ENCODE results near the gene SCARF2. TPM values are rescaled to one million over a fixed set of nuclear protein-coding genes. Genes with fewer than 3 reads are reported as not detected.
A peak's percentile ranks its signal among the peaks of the same experiment; 100 is the strongest.

SCARF2 gene
- total RNA-seq, 6 donors from 2014 or later, result 10.1 to 36.7 (median 16.1) TPM

DNA sequence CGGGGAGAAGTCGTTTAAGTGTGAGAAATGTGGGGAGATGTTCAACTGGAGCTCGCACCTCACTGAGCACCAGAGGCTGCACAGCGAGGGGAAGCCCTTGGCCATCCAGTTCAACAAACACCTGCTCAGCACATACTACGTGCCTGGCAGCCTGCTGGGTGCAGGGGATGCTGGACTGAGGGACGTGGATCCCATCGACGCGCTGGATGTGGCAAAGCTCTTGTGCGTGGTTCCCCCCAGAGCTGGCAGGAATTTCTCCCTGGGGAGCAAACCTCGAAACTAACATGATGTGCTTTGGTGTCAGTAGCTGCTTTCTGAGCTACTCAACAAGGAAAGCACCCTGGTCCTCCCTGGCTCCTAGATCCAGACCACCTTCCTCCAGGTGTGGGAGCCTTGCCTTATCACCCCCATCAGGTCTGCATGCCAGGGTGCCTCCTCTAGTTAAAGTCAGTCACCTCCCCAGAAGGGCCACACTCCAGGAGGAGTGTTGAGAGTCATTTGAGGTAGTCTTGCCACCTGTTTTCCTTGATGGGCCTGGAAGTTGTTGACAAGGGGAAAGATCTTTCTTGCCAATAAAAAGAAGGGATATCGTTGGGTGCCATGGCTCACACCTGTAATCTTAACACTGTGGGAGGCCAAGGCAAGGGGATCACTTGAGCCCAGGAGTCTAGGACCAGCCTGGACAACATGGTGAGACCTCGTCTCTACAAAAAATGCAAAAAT lies 30.8 kb downstream of the SCARF2 start:
- no peaks in the 10 kb centered on the region for H3K9me3 ChIP-seq
- 94 to 95% methylated on average over 8 to 13 of the region's 13 CpGs for WGBS, 2 donors
- no peaks in the 10 kb centered on the region for H3K27me3 ChIP-seq
- H3K27ac ChIP-seq, result no peak overlapping the region
- no peaks in the 10 kb centered on the region for H3K4me1 ChIP-seq
- no peak overlapping the region for H3K4me3 ChIP-seq
- ATAC-seq (ENCODE audit: low FRiP score in 2 of 2) (no peak), DNase-seq (peak in 1 of 2 donors; percentile 14)
- H3K36me3 ChIP-seq, result peaks cover 5 to 37% (median 24%) of the 10 kb centered on the region in 4 donors
- TF ChIP-seq CTCF (IDR thresholded peaks at IDR 0.05), result no peak
- no peak for TF ChIP-seq POLR2AphosphoS5 (IDR thresholded peaks at IDR 0.05)
- no peak for TF ChIP-seq EP300 (IDR thresholded peaks at IDR 0.05)
- TF ChIP-seq POLR2A (IDR thresholded peaks at IDR 0.05), result no peak

DNA sequence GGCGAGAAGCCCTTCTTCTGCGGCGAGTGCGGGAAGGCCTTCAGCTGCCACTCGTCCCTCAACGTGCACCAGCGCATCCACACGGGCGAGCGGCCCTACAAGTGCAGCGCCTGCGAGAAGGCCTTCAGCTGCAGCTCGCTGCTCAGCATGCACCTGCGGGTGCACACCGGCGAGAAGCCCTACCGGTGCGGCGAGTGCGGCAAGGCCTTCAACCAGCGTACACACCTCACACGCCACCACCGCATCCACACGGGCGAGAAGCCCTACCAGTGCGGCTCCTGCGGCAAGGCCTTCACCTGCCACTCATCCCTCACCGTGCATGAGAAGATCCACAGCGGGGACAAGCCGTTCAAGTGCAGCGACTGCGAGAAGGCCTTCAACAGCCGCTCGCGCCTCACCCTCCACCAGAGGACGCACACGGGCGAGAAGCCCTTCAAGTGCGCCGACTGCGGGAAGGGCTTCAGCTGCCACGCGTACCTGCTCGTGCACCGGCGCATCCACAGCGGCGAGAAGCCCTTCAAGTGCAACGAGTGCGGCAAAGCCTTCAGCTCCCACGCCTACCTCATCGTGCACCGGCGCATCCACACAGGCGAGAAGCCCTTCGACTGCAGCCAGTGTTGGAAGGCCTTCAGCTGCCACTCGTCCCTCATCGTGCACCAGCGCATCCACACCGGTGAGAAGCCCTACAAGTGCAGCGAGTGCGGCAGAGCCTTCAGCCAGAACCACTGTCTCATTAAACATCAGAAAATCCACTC lies 31.5 kb downstream of the SCARF2 start:
- no peak overlapping the region for H3K27ac ChIP-seq
- H3K27me3 ChIP-seq, result no peaks in the 10 kb centered on the region
- DNase-seq (peak in 1 of 2 donors; percentile 81), ATAC-seq (ENCODE audit: low FRiP score in 2 of 2) (no peak)
- no peaks in the 10 kb centered on the region for H3K4me1 ChIP-seq
- H3K9me3 ChIP-seq, result no peaks in the 10 kb centered on the region
- TF ChIP-seq CTCF (IDR thresholded peaks at IDR 0.05) (no peak), EP300 (IDR thresholded peaks at IDR 0.05) (no peak), POLR2A (IDR thresholded peaks at IDR 0.05) (no peak), POLR2AphosphoS5 (IDR thresholded peaks at IDR 0.05) (no peak)
- 96 to 97% methylated on average over 40 to 62 of the region's 62 CpGs for WGBS, 2 donors
- no peak overlapping the region for H3K4me3 ChIP-seq
- H3K36me3 ChIP-seq, result peaks cover 5 to 39% (median 25%) of the 10 kb centered on the region in 4 donors

- no peak for TF ChIP-seq POLR2A (IDR thresholded peaks at IDR 0.05)
- no peak for TF ChIP-seq CTCF (IDR thresholded peaks at IDR 0.05)
- no peak for TF ChIP-seq EP300 (IDR thresholded peaks at IDR 0.05)
- TF ChIP-seq POLR2AphosphoS5 (IDR thresholded peaks at IDR 0.05), result no peak
- 96 to 97% methylated on average over 25 to 39 of the region's 45 CpGs for WGBS, 2 donors
- Histone ChIP-seq H3K4me1 (peaks cover 0 to 2% (median 0%) of the 10 kb centered on the region in 4 donors), H3K9me3 (no peaks in the 10 kb centered on the region), H3K27ac (no peak overlapping the region), H3K27me3 (no peaks in the 10 kb centered on the region), H3K36me3 (peaks cover 5 to 45% (median 25%) of the 10 kb centered on the region in 4 donors), H3K4me3 (no peak overlapping the region)
- ATAC-seq (ENCODE audit: low FRiP score in 2 of 2), result no peak
- DNase-seq, result peak in 1 of 2 donors; percentile 81
Observed at GRCh38 chr22:20405291-20405930, 32.2 kb downstream of the SCARF2 start.

DNA sequence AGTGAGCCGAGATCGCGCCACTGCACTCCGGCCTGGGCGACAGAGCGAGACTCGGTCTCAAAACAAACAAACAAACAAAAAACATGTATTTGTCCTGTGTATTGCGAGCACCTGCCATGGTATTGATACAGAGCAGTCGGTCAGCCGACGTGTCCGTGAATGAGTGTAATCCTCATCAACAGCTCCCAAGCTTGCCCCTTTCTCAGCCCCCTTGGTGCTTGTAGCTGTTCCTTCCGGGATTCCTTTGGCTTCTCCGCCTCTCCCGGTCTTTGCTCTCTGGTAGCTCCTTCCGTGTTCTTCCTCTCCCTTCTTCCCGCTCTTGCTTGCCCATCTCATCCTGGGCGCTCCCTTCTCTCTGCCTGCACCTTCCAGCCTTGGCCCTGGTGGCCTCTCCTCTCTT lies 32.7 kb downstream of the SCARF2 start:
- Histone ChIP-seq H3K27ac (no peak overlapping the region), H3K36me3 (peaks cover 5 to 45% (median 25%) of the 10 kb centered on the region in 4 donors), H3K27me3 (no peaks in the 10 kb centered on the region), H3K9me3 (no peaks in the 10 kb centered on the region), H3K4me1 (peaks cover 0 to 8% (median 0%) of the 10 kb centered on the region in 4 donors), H3K4me3 (no peak overlapping the region)
- DNase-seq, result no peak
- 91 to 96% methylated on average over 18 of the region's 18 CpGs for WGBS, 2 donors
- TF ChIP-seq POLR2AphosphoS5 (IDR thresholded peaks at IDR 0.05), result no peak
- no peak for TF ChIP-seq EP300 (IDR thresholded peaks at IDR 0.05)
- TF ChIP-seq CTCF (IDR thresholded peaks at IDR 0.05), result no peak
- no peak for TF ChIP-seq POLR2A (IDR thresholded peaks at IDR 0.05)
- ATAC-seq (ENCODE audit: low FRiP score in 2 of 2), result no peak
